HTR-8/SVneo (cell line): ENCODE results near the gene AFF3.
A peak's percentile ranks its signal among the peaks of the same experiment; 100 is the strongest.

Source experiments
- DNase-seq: peaks from one replicate; pipeline ENCODE4 v3.0.0; 2011; ENCODE audit warnings: low spot score, mixed read lengths; ENCODE audit not compliant: insufficient read length
- FAIRE-seq: peaks from 2 replicates; lab custom pipeline; 2011; peaks lifted over from hg19 to GRCh38; lab: Jason Lieb, UNC

AFF3 gene

DNA sequence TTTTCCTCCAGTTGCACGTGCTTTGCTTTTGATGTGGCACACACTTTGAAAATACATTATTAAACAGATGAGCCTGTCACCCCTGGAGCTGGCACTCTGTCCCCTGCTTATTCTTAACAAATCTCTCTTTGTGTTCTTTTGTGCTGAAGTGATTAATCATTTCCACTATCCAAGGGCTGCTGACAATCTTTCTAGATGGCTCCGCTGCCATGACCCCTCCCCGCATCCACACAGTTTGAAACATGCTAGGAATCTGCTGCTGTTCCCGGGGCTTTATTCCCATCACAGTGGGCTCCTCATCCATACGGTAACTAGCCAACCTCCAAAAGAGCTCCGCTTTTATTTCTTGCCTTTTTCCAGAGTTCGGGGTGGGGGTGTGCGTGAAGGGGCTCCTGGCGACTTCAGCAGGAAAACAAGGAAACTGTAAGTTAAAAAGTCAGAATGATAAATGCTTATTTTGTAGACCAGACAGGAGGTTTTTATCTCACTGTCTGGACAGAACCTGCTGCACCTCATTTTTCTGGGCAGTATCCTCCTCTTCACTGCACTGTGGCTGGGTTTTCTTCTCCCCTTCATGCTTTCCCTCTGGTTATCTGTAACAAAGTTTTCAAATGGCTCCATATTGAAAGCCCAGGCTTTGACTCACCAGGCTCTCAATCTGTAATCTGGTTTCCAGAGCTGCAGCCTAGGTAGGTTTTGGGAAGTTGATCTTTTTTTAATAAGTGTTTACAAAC is 319.7 kb downstream of the AFF3 start:
- DNase-seq (no peak), FAIRE-seq (no peak)

DNA sequence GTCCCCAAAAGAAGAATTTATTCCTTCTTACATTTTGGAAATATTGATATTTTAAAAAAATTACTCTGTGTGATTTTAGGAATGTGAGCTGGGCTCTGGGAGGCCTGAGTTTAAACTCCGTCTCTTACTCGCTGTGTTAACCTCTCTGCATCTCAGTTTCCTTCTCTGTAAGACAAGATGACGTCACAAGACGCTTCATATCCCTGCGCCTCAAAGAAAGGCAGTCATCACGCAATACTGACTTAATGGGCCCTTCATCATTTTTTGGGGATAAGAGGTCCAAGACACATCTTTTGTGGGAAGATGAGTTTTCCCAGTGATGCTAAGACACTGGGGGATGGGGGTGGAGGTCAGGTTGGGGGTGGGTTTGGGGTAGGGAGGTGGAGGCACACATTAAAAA is 320.4 kb downstream of the AFF3 start:
- no peak for FAIRE-seq
- DNase-seq, result no peak

DNA sequence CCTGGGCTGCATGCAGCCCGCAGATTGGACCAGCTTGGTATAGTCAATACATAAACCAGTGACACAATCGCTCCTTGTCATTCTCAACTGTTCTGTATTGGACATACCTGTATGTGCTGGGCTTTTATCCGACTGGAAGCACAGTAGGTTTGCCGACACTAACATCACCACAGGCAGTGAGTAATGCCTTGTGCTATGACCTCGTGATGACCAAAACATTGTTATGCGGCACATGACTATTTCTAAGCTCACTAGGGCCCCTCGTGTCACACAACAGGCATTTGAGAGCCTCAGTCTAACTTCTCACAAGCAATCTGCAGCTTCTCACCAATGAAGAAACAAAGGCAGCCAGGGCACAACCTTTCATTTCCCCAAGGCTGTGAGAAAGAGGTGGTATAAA is 320.8 kb downstream of the AFF3 start:
- DNase-seq, result peak; percentile 18
- FAIRE-seq, result no peak

DNA sequence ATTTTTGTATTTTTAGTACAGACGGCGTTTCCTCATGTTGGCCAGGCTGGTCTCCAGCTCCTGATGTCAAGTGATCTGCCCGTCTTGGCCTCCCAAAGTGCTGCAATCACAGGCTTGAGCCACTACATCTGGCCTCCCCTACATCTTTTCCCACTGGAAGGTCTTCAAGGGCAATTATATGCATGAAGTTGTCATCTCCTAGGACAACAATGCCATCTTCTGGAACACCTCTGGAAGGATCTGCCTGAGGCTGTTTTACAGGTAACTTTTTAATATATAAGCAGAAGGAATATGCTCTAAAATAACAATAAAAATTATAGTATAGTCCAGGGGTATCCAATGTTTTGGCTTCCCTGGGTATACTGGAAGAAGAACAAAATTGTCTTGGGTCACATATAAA is 321.4 kb downstream of the AFF3 start:
- FAIRE-seq (no peak), DNase-seq (no peak)

DNA sequence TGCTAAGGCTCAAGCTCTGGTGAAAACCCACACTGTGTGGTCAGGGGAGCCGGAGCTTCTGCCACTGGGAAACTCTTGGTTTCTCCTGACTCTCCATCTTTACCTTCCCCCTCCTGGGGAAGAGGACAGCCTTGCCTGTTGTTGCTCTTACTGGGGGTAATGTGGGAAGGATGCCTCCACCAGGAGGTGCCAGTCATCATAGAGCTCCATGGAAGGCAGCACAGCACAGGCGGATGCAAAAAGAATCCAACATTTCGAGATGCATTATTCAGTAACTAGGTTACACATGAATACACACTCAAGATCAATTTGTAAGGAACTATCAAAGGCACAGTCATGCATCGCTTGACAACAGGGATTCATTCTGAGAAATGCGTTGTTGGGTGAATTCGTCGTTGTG is 322.6 kb downstream of the AFF3 start:
- DNase-seq (peak; percentile 24), FAIRE-seq (no peak)

DNA sequence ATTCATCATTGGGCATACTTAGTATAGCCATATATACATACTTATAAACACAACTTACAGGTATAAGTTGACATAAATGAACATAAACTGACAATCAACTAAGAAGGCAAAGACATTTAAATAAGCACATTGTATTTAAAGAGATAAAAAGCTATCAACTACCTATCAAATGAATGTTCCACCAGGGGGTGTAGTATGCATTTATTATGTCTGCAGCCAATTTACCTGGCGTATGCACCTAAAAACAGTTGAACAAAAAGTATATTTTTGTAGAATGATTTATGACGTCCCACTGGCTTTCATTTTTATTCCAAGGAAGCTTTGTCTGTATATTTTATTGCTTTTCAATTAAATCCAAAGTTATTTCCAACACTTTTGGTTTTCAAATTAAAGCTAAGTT is 323.5 kb downstream of the AFF3 start:
- DNase-seq (peak; percentile 21), FAIRE-seq (no peak)

DNA sequence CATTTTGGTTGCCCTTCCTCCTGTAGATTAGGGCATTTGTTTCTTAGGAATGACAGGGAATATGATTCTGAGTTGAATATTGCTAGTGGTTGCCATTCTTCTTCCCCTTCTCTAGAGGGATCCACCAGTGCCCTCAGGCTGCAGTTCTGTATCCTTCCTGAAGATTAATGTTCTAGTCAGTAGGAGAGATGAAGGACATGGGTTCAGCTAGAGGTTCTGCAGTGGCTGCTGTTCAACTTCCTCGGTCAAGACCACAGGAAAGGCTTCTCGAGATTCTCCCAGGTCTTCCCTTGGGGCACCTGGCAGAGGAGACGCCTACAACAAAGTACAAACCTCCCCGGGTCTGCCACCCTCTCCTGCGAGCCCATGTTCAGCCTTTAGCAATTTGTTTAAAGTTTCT is 325.5 kb downstream of the AFF3 start:
- FAIRE-seq (no peak), DNase-seq (no peak)

DNA sequence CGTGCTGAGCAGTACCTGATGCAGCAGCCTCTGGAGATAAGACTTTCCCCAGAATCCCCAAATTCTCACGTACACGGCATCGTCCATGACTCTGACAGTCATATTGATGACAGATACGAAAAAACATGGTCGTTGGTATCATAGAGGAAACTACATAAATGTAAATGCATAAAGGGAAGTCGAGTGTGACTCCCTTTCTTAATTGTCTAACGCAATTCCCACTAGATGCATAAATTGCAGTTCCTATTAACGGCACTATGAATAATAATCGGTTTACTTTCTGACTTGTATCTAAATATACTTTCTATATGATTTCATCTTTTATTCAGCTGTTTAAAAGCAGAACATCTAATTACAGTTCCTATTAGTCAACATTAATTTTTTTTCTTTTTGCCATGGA is 330.0 kb downstream of the AFF3 start:
- FAIRE-seq, result no peak
- DNase-seq, result no peak

DNA sequence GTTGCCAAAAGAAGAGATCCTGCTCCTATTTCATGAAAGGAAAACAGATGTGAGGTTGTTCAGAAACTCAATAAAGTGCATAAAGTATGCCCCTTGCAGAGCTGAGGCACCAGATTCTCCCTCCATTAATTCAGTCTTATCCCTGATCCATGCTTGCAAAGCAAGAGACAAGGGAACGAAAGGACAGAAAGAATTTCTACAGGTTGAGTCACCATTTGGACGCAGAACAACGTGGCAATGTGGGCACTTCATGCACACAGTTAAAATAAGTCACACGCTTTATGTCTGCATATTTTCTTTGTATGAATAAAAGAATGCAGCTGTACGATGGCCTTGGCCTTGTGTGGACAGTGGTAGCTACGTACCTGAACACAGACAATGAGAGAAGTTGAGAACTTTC is 330.8 kb downstream of the AFF3 start:
- DNase-seq, result peak; percentile 24
- FAIRE-seq, result no peak

DNA sequence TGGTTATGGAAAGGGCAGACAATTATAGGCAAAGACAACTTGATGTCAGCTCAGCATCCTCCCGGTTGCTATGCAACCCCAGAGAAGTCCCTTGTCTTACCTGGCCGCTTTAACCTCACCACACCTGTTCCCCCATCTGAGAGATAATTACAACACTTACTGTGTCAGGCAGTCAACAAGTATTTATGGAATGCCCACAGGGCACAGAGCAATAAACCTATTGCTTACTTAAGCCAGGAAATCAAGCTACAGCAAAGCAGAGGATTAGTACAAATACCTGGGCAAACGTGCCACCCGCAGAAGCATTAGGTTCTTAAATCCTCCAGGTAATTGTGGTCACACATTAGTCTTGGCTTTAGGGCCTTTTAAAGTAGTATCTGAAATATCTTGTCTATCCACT is 332.2 kb downstream of the AFF3 start:
- DNase-seq (no peak), FAIRE-seq (no peak)

DNA sequence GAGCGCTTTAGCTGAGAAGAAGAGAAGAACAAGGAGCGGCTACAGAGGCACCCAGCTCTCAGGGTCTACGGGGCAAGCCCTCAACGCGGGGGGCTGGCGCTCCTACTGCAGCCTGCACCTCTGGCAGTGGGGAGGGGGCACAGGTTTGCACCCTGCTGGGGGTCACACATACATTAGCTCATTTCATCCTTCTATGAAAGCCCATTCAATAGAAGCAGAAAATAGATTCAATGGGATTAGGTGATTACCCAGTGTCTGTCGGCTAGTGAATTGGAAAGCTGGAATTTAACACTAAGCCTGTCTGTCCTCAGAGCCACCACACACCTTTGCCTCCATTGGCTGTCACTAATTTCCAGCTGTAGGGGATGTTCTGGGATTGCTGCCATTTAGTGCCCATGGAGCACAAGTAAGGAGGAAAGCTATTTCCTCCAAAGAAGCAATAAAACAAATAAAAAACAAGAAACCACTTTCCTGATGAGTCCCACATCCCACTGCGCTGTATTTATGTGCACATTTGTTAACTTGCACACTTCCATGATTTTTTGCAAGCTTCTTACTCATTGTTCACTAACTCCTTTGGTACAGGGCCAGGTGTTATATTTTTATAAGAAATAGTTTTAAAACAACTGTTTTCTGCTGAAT is 333.0 kb downstream of the AFF3 start:
- DNase-seq (no peak), FAIRE-seq (no peak)

DNA sequence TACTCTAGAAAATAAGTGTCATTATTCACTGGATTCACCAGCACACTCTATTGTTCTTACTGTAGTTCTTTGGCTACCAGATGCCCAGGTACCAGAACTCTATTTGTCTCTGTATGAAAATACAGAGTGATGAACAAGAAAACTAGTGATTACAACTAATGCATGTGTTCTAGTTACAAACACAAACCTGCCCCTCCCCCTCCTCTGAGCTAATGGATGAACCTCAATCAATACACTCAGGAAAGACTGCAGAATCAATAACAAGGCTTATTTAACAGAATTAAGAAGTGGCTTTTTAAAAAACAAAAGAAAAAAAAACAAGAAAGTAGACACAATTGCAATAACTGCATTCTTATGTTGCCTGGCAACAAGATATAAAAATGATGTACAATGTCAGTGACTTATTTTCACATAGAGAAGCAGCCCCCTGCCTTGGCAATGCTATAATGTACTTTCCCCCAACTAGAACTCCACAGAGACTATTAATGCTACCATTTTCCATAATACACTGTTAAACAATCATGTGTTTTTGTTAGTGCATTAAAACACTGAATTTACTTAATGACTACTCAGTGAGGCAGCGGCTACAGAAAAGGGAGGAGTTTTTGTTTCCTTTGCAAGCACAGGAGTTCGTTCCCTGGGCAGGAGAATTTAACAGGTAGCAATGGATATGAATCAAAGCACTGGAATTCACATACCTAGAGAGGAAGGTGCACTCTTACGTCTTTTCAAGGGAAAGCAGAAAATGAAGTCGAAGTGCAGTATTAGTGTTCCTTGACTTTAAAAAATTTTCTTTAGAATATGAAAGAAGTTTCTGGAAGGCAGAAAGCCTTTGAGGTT is 333.8 kb downstream of the AFF3 start:
- no peak for FAIRE-seq
- DNase-seq, result no peak

DNA sequence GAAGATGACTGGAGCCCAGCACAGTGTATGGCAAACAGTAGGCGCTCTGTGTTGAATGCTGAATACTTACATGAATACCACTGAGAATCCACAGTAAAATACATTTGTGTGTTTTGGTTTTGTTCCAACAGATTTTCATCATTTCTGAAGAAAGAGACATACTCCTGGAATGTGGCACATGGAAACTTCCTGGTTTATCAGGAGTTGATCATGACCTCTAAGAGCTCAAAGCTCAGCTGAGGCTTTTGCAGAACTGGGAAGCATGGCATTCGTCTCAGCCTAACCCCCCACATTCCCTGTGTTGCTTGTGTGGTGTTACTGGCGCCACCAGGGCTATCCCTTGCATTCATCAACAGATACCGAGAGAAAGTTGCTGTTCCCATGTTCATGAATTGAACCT is 335.6 kb downstream of the AFF3 start:
- peak; percentile 20 for FAIRE-seq
- DNase-seq, result peak; percentile 20

DNA sequence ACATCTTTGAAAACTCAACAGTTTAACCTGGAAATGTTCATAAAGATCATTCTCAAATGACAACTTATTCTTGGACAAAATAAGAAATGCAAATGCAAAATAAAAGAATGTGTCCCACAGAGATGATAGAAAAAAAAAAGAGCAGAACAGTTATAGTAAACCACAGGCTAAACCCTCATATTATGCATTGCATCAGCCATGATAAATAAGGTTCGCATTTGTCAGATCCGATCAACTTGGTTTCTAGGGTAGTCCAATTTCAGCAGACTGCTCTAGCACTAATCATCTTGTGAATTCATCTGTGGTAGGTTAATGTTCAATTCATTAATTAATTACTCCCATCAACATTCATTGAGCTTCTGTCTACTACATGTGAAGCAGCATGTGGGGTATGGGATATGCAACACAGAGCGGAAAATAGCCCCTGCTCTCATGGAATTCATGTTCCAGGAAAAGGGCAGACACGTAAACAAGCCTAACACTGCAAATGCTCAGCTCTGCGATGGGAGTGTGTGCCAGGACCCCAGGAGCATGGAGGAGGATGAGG is 336.4 kb downstream of the AFF3 start:
- FAIRE-seq, result no peak
- DNase-seq, result no peak

DNA sequence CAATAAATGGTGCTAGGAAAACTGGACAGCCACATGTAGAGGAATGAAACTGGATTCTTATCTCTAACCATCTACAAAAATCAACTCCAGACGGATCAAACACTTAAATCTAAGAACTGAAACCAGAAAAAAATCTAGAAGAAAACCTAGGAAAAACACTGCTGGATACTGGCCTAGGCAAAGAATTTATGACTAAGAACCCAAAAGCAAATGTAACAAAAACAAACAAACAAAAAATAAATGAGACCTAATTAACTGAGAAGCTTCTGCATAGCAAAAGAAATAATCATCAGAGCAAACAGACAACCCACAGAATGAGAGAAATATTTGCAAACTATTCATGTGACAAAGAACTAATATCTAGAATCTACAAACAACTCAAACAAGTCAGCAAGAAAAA is 338.5 kb downstream of the AFF3 start:
- no peak for DNase-seq
- FAIRE-seq, result no peak

DNA sequence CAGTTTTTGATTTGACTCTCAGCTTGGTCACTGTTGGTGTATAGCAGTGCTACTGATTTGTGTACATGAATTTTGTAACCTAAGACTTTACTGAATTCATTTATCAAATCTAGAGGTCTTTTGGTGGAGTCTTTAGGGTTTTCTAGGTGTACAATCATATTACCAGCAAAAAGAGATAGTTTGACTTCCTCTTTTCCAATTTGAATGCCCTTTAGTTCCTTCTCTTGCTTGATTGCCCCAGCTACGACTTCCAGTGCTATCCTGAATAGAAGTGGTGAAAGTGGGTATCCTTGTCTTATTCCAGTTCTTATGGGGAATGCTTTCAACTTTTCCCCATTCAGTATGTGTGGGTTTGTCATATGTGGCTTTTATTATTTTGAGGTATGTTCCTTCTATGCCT is 339.7 kb downstream of the AFF3 start:
- DNase-seq, result no peak
- FAIRE-seq, result no peak

DNA sequence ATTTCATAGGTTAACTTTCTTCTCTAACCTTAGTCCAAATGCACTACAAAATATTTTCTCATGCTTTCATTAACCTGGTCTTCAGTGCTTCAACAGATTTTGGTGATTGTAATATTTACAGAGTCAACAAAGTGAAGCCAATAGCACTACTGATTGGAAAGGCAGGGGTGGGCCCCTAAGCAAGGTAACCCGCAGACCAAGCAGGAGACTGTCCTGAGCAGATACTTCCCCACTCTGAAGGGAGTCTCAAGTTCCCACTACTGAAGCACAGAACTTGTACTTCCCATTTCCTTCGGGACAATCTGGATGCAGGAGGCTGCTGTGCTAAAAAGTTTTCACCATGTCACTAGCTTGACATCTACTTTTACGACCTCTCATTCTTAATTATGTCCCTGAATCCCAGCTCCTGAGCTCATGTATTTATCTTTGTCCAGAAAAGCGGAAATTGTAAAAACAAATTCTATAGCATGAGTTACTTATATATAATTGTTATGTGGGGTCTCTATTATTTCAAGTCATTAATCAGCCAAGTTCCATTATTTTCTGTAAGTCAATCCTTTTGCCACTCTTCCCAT is 341.0 kb downstream of the AFF3 start:
- DNase-seq (no peak), FAIRE-seq (no peak)

DNA sequence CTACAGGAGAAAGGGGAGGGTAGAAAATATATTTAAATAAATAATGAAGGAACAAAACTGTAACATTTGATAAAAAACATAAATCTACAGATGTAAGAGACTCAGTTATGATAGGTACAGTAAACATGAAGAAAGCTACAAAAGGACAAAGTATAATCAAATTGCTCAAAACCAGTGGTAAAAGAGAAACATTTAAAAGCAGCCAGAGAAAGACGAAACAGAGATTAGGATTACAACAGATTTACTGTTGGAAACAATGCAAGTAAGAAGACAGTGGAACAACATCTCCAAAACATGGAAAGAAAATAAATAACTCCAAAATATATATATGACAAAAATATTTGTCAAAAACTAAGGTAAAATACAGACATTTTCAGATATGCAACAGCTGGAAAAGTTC is 344.9 kb downstream of the AFF3 start:
- FAIRE-seq (no peak), DNase-seq (no peak)

DNA sequence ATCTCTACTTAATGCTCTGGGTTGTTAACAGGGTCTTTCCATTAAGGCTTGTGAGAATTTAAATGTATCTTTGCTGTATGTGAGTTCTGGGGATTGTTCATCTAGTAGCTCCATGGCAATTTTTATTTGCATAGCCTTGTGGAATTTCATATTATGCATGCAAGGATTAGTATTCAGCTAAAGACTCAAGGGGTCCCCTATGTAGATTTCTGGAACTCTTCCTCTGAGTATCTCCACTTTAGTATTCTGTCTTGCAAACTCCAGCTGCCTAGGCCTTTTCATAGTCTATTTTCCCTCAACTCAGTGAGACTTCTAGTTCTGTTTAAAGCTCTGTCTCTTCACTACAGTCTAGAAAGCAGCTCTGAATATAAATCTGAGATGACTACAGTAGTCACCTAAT is 348.0 kb downstream of the AFF3 start:
- no peak for FAIRE-seq

DNA sequence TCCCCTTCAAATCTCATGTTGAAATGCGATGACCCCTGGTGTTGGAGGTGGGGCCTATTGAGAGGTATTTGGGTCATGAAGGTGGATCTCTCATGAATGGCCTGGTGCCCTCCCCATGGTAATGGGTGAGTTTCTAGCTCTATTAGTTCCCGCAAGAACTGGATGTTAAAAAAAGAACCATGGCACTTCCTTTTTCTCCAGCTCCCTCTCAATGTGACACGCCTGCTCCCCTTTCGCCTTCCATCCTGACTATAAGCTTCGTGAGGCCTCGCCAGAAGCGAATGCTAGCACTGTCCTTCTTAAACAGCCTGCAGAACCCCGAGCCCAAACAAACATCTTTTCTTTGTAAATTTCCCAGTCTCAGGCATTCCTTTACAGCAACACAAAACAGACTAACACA is 349.4 kb downstream of the AFF3 start:
- DNase-seq (no peak), FAIRE-seq (no peak)

More for the DNA sequence above, 348.0 kb downstream of the AFF3 start:
- DNase-seq, result no peak

DNA sequence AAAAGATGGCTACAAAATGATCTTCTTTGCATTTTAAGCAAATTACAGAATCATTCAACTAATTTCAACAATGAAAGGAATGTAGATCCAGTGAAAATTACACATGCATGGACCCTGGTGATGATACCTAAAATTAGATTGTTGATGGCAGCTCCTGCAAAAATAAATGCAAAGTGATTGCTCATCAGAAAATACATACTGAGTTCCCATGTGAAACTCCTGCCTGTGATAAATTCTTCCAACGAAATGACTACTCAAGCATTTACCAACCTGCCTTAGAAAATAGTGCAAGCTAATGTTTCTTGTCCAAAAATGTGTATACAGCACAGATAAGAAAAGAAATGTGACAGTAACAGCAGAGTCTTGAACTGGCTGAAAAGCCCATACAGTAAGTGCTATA is 352.5 kb downstream of the AFF3 start:
- DNase-seq (no peak), FAIRE-seq (no peak)
